ENCODE data around the gene RHPN2.
A peak's percentile ranks its signal among the peaks of the same experiment; 100 is the strongest.

Gene RHPN2

GRCh38 chr19:33064792-33065550, at the start of gene RHPN2:
TSS of gene RHPN2 (minus strand) at chr19:33064888. CDS start at chr19:33064852, 36 bp downstream.
- DNase-seq (ENCODE audit: low read depth in 2 of 2) = peak; percentile 26 to 32

DNA sequence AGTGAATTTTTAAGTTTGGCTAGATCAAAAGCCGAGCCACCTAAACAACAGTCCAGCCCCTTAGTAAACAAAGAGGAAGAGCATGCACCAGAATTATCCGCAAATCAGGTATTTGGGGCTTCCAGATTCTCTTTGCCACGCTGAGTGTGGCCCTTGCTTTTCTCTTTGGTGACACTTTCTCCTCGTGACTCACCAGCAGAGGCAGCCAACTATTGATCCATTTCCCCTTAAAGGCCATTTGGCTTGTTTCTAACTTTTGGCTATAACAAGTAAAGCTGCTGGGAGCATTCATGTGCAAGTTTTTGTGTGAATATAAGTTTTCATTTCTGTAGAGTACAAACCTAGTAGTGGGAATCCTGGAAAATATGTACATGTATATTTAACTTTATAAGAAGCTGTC, 49.6 kb upstream of the RHPN2 start:
- DNase-seq (ENCODE audit: low read depth in 2 of 2) = no peak

- DNase-seq (ENCODE audit: low read depth in 2 of 2) = no peak
These were observed 46.9 kb upstream of the RHPN2 start for GRCh38 chr19:33111587-33111986.

GRCh38 chr19:33110137-33110910, 45.6 kb upstream of the RHPN2 start:
- no peak for DNase-seq (ENCODE audit: low read depth in 2 of 2)

GRCh38 chr19:33108161-33108560, 43.5 kb upstream of the RHPN2 start:
- no peak for DNase-seq (ENCODE audit: low read depth in 2 of 2)

- no peak for DNase-seq (ENCODE audit: low read depth in 2 of 2)
These were observed 38.2 kb upstream of the RHPN2 start for GRCh38 chr19:33102893-33103292.

DNA sequence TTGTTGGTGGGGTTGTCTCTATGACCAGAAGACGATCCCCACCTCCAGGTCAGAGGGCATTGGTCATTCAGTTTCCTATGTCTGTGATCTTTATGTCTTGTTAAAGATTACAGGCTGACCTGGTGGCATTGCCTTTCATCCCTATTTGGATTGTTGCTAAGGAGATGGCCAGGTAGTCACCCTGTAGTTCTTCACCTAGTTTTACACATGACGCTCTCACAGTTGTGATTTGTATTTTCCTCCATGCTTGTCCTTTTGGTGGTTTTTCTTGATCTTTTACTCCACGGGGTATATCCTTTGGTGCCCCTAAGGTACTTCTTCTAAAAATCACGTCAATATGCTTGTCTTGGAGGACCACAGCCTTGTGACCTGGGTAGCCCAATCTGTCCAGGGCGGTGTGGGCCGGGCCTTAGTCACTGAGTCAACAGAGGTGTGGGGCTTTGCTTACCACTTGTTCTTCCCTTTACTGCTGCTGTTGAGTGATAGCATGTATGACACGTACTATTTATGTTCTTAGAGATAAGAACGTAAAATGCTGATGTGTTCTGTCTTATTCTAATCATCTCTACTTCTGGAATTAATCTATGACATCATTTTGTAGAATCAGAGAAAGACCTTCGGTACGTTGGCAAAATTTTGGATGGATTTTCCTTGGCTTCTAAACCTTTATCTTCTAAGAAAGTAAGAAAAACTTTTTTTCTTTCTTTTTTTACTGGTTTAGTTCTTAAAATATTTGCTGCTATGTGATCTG, 36.4 kb upstream of the RHPN2 start:
- no peak for DNase-seq (ENCODE audit: low read depth in 2 of 2)

- DNase-seq (ENCODE audit: low read depth in 2 of 2) = no peak
These were observed 33.4 kb upstream of the RHPN2 start for GRCh38 chr19:33098055-33098534.

- no peak for DNase-seq (ENCODE audit: low read depth in 2 of 2)
These were observed 31.3 kb upstream of the RHPN2 start for GRCh38 chr19:33096005-33096404.

GRCh38 chr19:33094436-33095067, 29.9 kb upstream of the RHPN2 start:
- DNase-seq (ENCODE audit: low read depth in 2 of 2) = no peak

GRCh38 chr19:33093420-33094210, 28.9 kb upstream of the RHPN2 start:
- no peak for DNase-seq (ENCODE audit: low read depth in 2 of 2)

DNA sequence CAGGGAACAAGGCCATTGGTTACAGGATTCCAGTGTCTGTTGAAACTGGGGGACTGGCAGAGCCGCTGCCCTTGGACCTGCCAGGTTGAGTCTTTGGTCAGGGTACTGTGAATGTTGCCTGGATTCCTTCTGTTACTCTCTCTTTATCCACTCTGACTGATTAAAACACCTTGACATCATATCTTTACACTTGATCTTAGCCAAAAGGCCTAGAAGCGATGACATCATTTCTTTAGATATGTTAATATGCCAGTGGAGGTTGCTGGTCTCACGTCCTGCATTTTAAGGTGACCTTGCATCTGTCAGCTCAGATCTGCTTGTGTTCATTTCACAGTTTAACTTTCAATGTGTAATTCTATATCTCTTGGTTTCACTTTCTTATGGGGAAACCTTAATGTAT, 25.5 kb upstream of the RHPN2 start:
- DNase-seq (ENCODE audit: low read depth in 2 of 2) = no peak

- DNase-seq (ENCODE audit: low read depth in 2 of 2) = no peak
These were observed 24.3 kb upstream of the RHPN2 start for GRCh38 chr19:33089010-33089409.

DNA sequence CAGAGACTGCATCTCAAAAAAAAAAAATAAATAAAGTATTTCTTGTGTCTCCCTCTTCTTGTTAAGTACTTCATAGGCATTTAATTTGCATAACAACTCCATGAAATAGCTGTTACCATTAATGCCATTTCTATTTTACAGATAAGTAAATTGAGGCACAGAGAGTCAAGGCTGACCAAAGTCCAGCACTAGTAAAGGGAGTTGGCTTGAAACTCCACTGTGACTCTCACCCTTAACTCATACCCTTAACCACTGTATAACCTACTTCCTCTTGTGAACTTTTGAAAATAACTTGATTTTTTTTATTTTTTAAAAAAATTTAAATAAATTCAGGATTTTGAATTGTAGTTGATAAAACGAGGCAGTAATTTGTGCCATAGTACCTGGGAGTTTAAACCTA, 22.3 kb upstream of the RHPN2 start:
- no peak for DNase-seq (ENCODE audit: low read depth in 2 of 2)

GRCh38 chr19:33085570-33086128, 21.0 kb upstream of the RHPN2 start:
- no peak for DNase-seq (ENCODE audit: low read depth in 2 of 2)

DNA sequence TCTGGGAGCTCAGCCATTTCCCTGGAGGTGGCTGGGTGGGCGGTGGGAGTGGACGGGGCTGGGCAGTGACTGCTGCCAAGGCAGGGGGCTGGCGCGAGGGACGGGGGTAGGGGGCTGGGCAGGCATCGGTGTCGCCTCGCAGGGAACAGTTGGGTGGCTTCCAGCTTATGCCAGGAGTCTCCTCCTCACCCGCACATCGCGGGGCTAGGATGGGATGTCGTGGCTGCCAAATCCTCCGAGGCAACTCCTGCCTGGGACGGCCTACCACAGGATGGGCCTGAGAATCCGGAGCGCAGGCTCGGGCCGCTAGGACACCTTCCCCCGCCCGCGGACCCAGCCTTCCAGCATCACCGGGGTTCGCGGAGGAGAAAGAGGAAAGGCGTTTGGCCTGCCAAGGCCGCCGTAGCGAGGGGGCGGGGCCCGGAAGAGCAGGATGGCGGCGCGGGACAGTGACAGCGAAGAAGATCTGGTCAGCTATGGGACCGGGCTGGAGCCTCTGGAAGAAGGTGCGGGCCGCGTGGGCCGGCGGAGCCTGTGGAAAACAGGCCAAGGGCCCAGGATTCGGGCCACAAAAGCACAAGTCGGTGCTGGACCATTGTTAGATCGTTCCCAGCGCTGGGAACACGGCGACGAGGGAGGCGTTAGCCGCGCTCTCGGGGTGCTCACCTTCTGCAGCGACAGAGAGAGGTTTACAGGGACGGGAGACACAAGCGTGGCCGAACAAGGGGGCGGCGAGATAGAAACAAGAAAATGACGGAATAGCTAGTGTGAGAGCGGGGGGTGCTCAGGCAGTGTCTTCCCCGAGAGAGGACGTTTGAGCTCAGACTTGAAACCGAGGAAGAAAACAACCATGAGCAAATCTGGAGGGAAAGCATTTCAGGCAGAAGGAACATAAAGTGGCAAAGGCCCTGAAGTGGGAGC, 16.3 kb upstream of the RHPN2 start, which contains the start of gene GPATCH1:
GPATCH1 (plus strand) TSS at position 421 of the 921 bp plus-strand sequence; CDS start at position 434, 13 bp downstream.
- peak; percentile 47 to 51 for DNase-seq (ENCODE audit: low read depth in 2 of 2)

GRCh38 chr19:33075519-33075918, 10.8 kb upstream of the RHPN2 start:
- no peak for DNase-seq (ENCODE audit: low read depth in 2 of 2)

DNA sequence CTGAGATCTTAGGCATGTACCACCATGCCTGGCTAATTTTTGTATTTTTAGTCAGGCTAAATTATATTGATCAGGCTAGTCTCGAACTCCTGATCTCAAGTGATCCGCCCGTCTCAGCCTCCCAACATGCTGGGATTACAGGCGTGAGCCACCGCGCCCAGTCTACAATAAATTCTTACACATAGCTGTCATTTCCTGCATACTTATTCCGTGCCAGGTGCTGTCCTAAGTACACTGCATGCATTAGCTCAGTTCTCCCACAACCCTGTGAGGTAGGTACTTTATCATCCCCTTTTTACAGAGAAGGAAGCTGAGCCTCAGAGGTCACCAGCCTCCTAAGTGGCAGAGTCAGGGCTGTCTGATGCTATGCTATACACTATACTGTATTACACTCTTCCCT, 7.2 kb upstream of the RHPN2 start:
- no peak for DNase-seq (ENCODE audit: low read depth in 2 of 2)

DNA sequence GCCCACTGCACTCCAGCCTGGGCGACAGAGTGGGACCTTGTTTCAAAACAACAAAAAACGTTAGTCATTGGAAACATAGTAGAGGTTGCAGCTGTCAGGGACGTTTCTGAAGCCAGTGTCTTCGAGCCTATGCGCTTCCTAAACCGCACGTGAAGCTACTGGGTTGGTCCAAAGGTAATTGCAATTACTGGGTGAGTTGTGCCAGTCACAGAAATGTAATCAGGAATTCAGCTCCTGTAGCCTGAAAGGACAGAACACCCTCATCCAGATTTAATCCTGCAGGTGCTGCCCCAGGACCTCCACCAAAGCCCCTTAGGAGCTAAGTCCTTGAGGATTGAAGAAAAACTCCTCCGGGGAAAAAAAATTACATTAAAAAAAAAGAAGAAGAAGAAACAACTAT, 2.4 kb upstream of the RHPN2 start:
- no peak for DNase-seq (ENCODE audit: low read depth in 2 of 2)

Data from fibroblast of skin of left biceps (primary cell).